MCF 10A (cell line): ENCODE measurements around the gene CKAP5. TPM values are rescaled to one million over a fixed set of nuclear protein-coding genes. Genes with fewer than 3 reads are reported as not detected.

Experiments
- BruUV-seq: library from RNA; stranded (reverse); fragments of 400-500 nt; replicated peaks from 2 replicates; lab custom pipeline; 2021; lab: Mats Ljungman, UMichigan
- CTCF ChIA-PET: fragments of 300-600 bp; sonication (Branson Sonifier 250); formaldehyde crosslinking; extraction: SDS; loops from one replicate; lab custom pipeline; 2021; ENCODE audit warnings: antibody characterized with exemption, inconsistent platforms; lab: Yijun Ruan, JAX
- POLR2A ChIA-PET: fragments of 300-600, 350-650 bp; sonication (Branson Sonifier 250); formaldehyde crosslinking; extraction: SDS; loops from one replicate; lab custom pipeline; 2020; ENCODE audit warnings: antibody characterized with exemption, inconsistent platforms; lab: Yijun Ruan, JAX
- DNase-seq: peaks from one replicate; pipeline ENCODE4 v3.0.0-alpha.2; 2018; ENCODE audit not compliant: unreplicated experiment
- H3K27ac Mint-ChIP-seq: one replicate; pipeline ENCODE4 v1.8.0; 2022; ENCODE audit warnings: mild to moderate bottlenecking, low read depth, mixed read lengths; ENCODE audit not compliant: unreplicated experiment
- H3K27me3 Mint-ChIP-seq: one replicate; pipeline ENCODE4 v1.8.0; 2022; ENCODE audit warnings: mixed read lengths; ENCODE audit not compliant: insufficient read depth, unreplicated experiment
- H3K36me3 Mint-ChIP-seq: one replicate; pipeline ENCODE4 v1.8.0; 2022; ENCODE audit warnings: mild to moderate bottlenecking, moderate library complexity, mixed read lengths; ENCODE audit not compliant: insufficient read depth, unreplicated experiment
- H3K4me1 Mint-ChIP-seq: one replicate; pipeline ENCODE4 v1.8.0; 2022; ENCODE audit warnings: mixed read lengths; ENCODE audit not compliant: insufficient read depth, unreplicated experiment
- H3K4me3 Mint-ChIP-seq: one replicate; pipeline ENCODE4 v1.8.0; 2022; ENCODE audit warnings: mild to moderate bottlenecking, moderate library complexity, mixed read lengths; ENCODE audit not compliant: unreplicated experiment
- H3K9me3 Mint-ChIP-seq: one replicate; pipeline ENCODE4 v1.8.0; 2022; ENCODE audit warnings: mixed read lengths; ENCODE audit not compliant: unreplicated experiment
- CTCF ChIP-seq: fragments of 200-600 bp; IDR thresholded peaks from one replicate; pipeline ENCODE4 v1.8.0; 2022; ENCODE audit warnings: antibody characterized with exemption, mild to moderate bottlenecking; ENCODE audit not compliant: unreplicated experiment
- intact Hi-C: fragments of 100-400 bp; cut with micrococcal nuclease; formaldehyde crosslinking; loops from 2 replicates; pipeline ENCODE4 v1.14.1; 2022
- total RNA-seq: library from RNA; stranded (reverse); gene quantifications from 2 replicates; pipeline ENCODE4 v1.2.3, GENCODE V29; 2022

Gene CKAP5
- total RNA-seq, 1 experiment from 2014 or later: 193 TPM

- H3K27me3 Mint-ChIP-seq: no peaks in the 10 kb centered on the region
- H3K4me3 Mint-ChIP-seq: no peak overlapping the region
- no peaks in the 10 kb centered on the region for H3K36me3 Mint-ChIP-seq
- H3K9me3 Mint-ChIP-seq: no peaks in the 10 kb centered on the region
- intact Hi-C loops: no loop called here
- no peak overlapping the region for H3K27ac Mint-ChIP-seq
- H3K4me1 Mint-ChIP-seq: no peaks in the 10 kb centered on the region
- ChIA-PET POLR2A (interaction anchor here (0.6 kb wide), 1 partner anchor 10 kb away, joined by 3 read pairs; no protein-coding TSS in a partner anchor), CTCF (interaction anchor here (0.6 kb wide), 3 partner anchors 13 to 148 kb away, joined by 3 to 4 read pairs (median 3); no protein-coding TSS in a partner anchor)
- DNase-seq: no peak
- TF ChIP-seq CTCF: no peak
- BruUV-seq: no TSS peak
These were observed 11.6 kb upstream of the CKAP5 start for GRCh38 chr11:46857666-46858065.

- H3K36me3 Mint-ChIP-seq: no peaks in the 10 kb centered on the region
- no peaks in the 10 kb centered on the region for H3K9me3 Mint-ChIP-seq
- no peak for TF ChIP-seq CTCF
- ChIA-PET CTCF (interaction anchor here (0.6 kb wide), 3 partner anchors 37 to 149 kb away, joined by 3 read pairs; no protein-coding TSS in a partner anchor), POLR2A (interaction anchor here (0.6 to 1.7 kb wide), 3 partner anchors 9 to 10 kb away, joined by 3 to 8 read pairs (median 6); partner anchors contain the start of gene CKAP5)
- BruUV-seq: no TSS peak
- DNase-seq: no peak
- no peak overlapping the region for H3K4me3 Mint-ChIP-seq
- H3K27me3 Mint-ChIP-seq: no peaks in the 10 kb centered on the region
- no peak overlapping the region for H3K27ac Mint-ChIP-seq
- no peaks in the 10 kb centered on the region for H3K4me1 Mint-ChIP-seq
- intact Hi-C loops: no loop called here
These were observed 10.7 kb upstream of the CKAP5 start for GRCh38 chr11:46856605-46857343.

- Mint-ChIP-seq H3K9me3 (no peaks in the 10 kb centered on the region), H3K4me3 (no peak overlapping the region), H3K27ac (no peak overlapping the region), H3K27me3 (no peaks in the 10 kb centered on the region), H3K4me1 (no peaks in the 10 kb centered on the region), H3K36me3 (no peaks in the 10 kb centered on the region)
- no peak for TF ChIP-seq CTCF
- POLR2A ChIA-PET: interaction anchor here (1.1 to 1.7 kb wide), 3 partner anchors 9 to 156 kb away, joined by 3 to 8 read pairs (median 6); partner anchors contain the start of gene CKAP5
- intact Hi-C loops: no loop called here
- CTCF ChIA-PET: interaction anchor here (0.6 kb wide), 1 partner anchor 848 kb away, joined by 3 read pairs; no protein-coding TSS in a partner anchor
- BruUV-seq: no TSS peak
- no peak for DNase-seq
These were observed 9.8 kb upstream of the CKAP5 start for GRCh38 chr11:46855863-46856262.

- Mint-ChIP-seq H3K4me1 (no peaks in the 10 kb centered on the region), H3K4me3 (no peak overlapping the region), H3K9me3 (no peaks in the 10 kb centered on the region), H3K36me3 (no peaks in the 10 kb centered on the region), H3K27ac (no peak overlapping the region), H3K27me3 (no peaks in the 10 kb centered on the region)
- no TSS peak for BruUV-seq
- no peak for TF ChIP-seq CTCF
- intact Hi-C loops: no loop called here
- no peak for DNase-seq
- ChIA-PET CTCF (no interaction called here), POLR2A (interaction anchor here (1.1 to 1.7 kb wide), 2 partner anchors 9 to 156 kb away, joined by 3 to 8 read pairs; partner anchors contain the start of gene CKAP5)
These were observed 9.1 kb upstream of the CKAP5 start for GRCh38 chr11:46855167-46855566.
